ENCODE results near the gene YAP1.
"Not testable (repeated sequence)": the region's sequence is repeated elsewhere in the genome, so short reads cannot be mapped to it uniquely, and the experiment has no call there.

The YAP1 gene

GRCh38 chr11:102166175-102167064 lies 56.2 kb downstream of the YAP1 start:
- no peak for DNase-seq

GRCh38 chr11:102168481-102168880 lies 58.2 kb downstream of the YAP1 start:
- no peak for DNase-seq

GRCh38 chr11:102171101-102171500 lies 60.9 kb downstream of the YAP1 start:
- no peak for DNase-seq

GRCh38 chr11:102172127-102172848 lies 62.0 kb downstream of the YAP1 start:
- no peak for DNase-seq

DNA sequence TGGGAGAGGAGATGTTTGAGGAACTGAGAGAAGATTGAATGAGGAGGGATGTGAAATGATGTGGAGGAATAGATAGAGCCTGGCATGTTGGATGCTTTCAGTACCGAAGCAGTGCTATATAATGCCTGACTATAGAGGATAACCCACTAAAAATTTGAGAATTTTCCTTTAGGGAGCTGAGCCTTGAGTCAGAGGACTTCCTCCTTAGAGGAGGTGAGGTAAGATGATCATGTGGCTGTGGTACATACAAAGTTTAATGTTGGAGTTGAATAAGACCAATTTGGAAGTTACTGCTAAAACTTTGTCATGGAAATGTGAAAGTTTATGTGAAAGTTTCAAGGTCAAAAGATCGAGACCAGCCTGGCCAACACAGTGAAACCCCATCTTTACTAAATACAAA lies 66.9 kb downstream of the YAP1 start:
- no peak for DNase-seq

DNA sequence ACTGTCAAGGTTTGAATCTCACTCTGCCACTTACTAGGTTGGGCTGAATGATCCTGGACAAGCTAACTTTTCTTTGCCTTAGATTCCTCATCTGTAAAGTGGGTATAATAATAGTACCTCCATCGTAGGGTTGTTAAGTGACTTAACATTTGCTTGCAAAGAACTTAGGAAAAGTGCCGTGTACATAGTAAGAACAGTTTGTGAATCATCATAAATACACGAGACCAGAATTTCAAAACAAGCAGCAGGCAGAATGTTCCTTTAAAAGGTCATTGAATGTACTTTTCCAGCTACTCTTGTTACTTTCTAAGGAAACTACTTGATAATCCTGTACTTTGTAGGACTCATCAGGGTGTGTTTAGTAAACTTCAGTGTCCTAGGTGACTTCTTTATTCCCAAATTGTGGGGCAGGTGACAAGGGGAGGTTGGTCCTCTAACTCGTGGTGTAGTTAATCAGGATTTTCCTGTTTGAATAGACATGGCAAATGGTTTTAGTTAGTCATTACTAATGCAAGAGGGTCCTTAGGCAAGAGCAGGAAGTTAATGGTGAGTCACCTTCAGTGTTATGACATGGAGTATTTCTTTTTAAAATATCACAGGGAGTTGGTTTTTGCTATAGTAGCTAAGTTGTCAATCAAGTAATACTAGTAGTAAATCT lies 67.9 kb downstream of the YAP1 start:
- DNase-seq = no peak

DNA sequence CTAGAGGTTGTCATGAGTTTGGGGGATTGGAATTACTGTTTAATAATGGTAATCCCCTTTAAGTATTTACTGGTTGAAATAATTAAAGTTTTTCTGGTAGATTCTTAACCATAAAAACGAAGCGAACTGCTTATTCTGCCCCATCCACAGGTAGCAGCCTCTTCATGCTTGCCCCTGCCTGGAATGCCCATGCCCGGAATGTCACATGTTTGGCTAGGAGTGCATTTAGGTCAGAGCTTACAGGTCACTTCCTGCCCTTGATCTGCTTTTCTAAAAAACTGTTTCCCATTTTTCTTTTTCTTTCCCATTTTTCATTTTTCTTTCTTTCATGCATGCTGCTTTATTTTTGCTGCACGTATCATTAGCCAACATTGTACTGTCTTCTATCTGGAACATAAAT lies 69.1 kb downstream of the YAP1 start:
- DNase-seq = no peak

DNA sequence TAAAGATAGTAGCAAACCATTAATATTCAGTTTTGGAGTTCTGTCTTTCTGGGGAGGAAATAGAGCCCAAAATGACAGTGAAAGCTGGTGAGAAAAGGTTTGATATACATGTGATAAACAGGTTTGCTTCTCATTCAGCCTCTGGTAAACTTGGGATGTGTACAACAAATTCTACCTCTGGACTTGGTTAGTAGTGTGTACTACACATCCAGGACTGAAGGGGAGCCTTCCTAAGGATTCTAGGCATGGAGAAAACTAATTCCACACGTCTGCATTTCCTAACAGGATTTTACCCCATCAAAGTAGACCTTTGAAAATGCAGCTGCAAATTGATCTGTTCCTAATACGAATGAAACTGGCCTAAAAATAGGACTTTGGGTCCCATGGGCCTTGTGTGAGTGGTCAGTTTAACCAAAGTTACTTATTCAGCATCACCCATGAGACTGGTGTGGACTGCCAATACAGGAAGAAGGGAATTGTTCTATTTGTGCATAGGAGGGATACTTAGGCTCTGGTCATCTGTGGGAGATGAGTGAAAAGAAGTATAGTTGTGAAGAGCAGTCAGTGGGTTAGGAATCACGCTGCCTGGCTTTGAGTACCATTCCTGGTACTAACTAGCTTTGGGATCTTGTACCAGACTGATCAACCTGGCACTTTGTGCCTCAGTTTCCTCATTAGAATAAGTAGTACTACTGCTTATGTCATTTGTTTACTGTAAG lies 74.2 kb downstream of the YAP1 start:
- DNase-seq = no peak

- DNase-seq = no peak
Observed at GRCh38 chr11:102186551-102187191, 76.4 kb downstream of the YAP1 start.

GRCh38 chr11:102187416-102188151 lies 77.3 kb downstream of the YAP1 start:
- no peak for DNase-seq

- DNase-seq = no peak
Observed at GRCh38 chr11:102188488-102188887, 78.2 kb downstream of the YAP1 start.

DNA sequence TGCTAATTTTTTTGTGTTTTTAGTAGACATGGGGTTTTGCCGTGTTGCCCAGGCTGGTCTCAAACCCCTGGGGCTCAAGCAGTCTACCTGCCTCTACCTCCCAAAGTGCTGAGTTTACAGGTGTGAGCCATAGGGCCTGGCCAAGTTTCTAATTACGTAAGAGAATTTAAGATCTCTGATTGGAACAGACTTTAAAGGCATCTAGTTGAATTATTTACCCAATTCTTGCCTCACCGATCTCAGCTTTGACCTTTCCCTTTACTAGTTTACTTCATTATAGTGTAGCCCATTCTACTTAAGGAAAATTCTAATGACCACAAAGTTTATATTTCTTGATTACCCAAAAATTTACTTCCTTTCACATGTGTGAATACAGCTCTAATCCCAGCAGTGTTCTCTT lies 81.6 kb downstream of the YAP1 start:
- no peak for DNase-seq

DNA sequence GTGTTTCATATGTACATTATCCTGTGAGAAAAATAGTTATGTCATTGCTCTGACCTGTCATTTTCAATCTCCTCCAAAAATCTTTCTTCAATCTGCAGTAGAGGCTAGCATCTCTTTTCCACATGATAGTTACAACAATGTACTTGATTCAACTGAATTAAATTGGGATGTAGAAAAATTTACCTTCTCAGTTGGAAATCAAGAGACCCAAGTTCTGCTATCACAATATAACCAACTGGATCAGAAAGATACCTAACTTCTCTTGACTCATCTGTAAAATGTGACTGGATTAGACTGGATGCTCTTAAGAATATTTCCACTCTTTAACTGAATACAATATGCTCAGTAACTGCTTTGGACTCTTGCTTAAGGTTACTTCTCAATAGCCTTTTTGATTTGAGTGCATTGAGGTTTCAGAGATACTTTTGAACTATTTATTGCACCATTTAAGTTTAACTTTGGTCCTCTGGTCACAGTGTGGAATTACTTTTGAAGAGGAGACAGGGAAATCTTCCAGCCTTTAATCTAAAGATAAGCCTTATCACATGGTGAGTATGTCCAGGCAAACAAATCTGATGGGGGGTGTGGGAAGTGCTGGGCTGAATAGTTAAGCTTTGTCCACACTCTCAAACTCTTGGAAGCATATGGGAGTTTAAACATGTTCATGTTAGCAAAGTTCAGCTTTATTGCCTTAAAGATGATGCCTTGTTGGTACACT lies 82.3 kb downstream of the YAP1 start:
- no peak for DNase-seq

DNA sequence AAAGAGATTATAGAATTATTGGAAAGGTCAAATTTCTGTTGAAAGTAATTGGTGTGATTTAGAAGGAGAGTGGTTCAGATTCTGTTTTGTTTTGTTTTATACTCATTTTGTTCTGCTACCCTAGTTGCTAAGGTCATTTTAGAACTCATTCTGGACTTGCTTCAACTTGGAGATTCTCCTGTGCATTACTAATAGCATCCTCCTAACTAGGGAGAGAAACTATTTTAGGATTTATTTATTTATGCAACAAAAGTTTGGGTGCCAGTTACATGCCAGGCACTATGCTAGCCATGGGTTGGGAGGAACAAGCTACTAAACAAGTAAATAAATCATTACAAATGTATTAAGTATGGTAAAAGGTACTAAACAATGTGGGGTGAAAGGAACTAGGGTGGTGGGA lies 84.0 kb downstream of the YAP1 start:
- DNase-seq = no peak

DNA sequence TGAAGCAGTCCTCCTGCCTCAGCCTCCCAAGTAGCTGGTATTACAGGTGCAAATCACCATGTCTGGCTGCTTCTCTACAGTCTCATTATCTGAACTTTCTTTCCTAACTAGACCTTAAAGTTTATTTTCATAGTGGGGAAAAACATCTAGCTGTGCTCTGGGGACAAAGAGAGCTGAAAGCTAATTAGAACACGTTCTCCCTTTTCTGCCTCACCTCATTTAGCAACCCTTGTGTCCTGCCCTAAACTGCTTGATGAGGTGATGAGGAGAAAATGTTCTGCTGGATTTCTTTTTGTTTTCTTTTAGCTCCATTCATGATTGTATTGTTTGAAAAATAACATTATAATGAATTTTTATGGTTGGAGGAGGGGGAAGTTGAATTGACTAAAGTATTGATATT lies 84.7 kb downstream of the YAP1 start:
- no peak for DNase-seq

DNA sequence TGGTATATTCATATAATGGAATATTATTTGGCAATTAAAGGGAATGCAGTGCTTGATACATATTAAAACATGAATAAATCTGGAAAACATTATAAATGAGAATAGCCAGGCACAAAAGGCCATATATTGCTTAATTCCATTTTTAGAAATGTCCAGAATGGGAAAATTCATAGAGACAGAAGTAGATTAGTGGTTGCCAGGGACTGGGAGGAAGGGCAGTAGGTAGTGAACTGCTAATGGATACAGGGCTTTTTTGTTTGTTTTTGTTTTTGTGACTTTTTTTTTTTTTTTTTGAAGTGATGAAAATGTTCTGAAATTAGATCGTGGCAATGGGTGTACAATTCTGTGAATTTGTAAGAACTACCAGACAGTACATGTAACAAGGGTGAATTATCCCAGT lies 86.1 kb downstream of the YAP1 start:
- no peak for DNase-seq

DNA sequence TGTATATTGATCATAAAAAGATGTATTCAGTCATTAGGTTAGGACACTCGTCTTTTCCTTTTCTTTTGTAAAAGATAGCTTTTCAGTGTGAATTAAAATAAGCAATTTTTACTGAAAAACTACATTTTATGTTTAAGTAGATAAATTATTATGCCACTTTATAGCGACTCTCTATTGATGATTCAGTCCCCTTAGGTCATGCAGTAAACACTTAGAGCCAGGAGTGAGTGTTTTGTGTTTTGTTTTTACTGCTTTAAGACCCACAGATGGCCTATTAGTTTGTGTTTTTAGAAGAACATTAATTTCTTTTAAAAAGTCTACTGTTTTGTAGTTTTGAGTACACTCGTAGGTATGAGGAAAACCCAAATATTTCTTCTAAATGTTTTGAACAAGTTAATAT lies 86.6 kb downstream of the YAP1 start:
- DNase-seq = no peak

DNA sequence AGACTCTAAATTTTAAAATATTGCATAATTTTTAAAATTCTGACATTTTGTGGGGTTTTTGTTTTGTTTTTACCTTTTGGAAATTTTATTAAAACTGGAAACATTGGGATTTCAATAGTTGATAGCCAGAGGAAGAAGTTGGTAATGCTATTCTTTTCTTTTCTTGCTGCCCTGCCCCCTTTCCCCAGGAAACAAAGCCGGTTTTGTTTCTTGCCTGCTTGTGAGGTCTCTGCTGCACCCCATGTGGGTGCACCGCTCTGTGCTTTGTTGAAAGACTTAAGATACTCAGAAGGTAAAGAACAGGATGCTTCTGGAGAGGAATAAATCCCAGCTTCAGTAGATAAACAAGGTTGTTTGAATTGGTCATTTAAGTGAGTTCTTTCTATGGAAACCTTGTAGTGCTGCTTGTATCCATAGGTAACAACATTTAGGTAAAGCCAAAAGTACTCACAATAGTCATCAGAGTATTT lies 87.5 kb downstream of the YAP1 start:
- no peak for DNase-seq

DNA sequence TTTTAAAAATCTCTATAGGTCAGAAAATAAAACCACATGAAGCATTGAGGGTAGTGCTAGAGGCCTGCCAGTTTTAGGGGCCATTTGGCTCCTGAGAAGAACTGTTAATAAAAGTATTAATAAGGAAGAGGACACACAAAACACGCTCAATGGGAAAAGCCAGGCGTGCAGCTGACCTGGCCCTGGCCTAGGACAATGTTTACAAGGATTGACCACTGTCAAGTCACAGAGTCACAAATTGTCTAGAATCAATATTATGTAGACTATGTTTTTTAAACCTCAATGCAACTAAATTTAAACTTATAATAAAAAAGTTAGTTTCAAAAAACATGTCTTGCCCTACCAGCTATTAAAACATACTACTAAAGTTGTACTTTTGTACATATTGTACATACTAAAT lies 89.4 kb downstream of the YAP1 start:
- no peak for DNase-seq

- not testable (repeated sequence) for DNase-seq
Observed at GRCh38 chr11:102200325-102200724, 90.1 kb downstream of the YAP1 start.

- no peak for DNase-seq
Observed at GRCh38 chr11:102201776-102202175, 91.5 kb downstream of the YAP1 start.

All from SHP77 (cell line).